HepG2 (cell line): Measurements from ENCODE around the gene CHCHD6. TPM values are rescaled to one million over a fixed set of nuclear protein-coding genes. Genes with fewer than 3 reads are reported as not detected.
A peak's percentile ranks its signal among the peaks of the same experiment; 100 is the strongest.

Experiments used
- ATAC-seq: fragments of 200-7000 bp; cut with Tn5 transposase; 3 replicates; pipeline ENCODE4 v1.9.1; 2020; ENCODE audit warnings: mild to moderate bottlenecking, moderate library complexity
- BruUV-seq: library from RNA; stranded (reverse); fragments of 400-500 nt; replicated peaks from 2 replicates; lab custom pipeline; 2021; lab: Mats Ljungman, UMichigan
- CTCF ChIA-PET: fragments of 300-600 bp; formaldehyde crosslinking; extraction: SDS; loops from one replicate; lab custom pipeline; 2021; ENCODE audit warnings: low total read pairs, inconsistent platforms, low intra/inter-chr PET ratio; lab: Yijun Ruan, JAX
- POLR2A ChIA-PET: fragments of 350-600 bp; sonication (Branson Sonifier 250); formaldehyde crosslinking; loops from one replicate; lab custom pipeline; 2020; ENCODE audit warnings: antibody characterized with exemption, inconsistent platforms; lab: Yijun Ruan, JAX
- DNase-seq: peaks from one replicate; pipeline ENCODE4 v3.0.0-alpha.2; 2015; ENCODE audit warnings: low spot score
- FAIRE-seq: peaks from 3 replicates; lab custom pipeline; 2011; peaks lifted over from hg19 to GRCh38; lab: Jason Lieb, UNC
- H2AFZ ChIP-seq: one replicate; pipeline ENCODE4 v1.6.1; 2011; ENCODE audit warnings: low read length, inconsistent platforms
- H3K27ac ChIP-seq: fragments of 300-600 bp; 3 replicates; pipeline ENCODE4 v1.8.0; 2011; ENCODE audit warnings: mixed run types, mild to moderate bottlenecking, mixed read lengths, low read length, inconsistent platforms; ENCODE audit not compliant: insufficient read depth; ENCODE audit errors: extremely low read length
- H3K27me3 ChIP-seq, 2 experiments: fragments of 200-600 bp in 1 of 2; 2 replicates in 1 of 2; 3 replicates in 1 of 2; pipeline versions ENCODE4 v1.6.0 to v1.8.0; 2011; ENCODE audit warnings: low read length in 2 of 2, mild to moderate bottlenecking in 2 of 2, moderate library complexity in 2 of 2, inconsistent platforms in 1 of 2; ENCODE audit not compliant: insufficient read depth in 2 of 2, control insufficient read depth in 1 of 2
- H3K36me3 ChIP-seq, 2 experiments: fragments of 200-600 bp in 1 of 2; replicated peaks in 1 of 2; 2 replicates in 1 of 2; 3 replicates in 1 of 2; pipeline versions ENCODE4 v1.5.1 to v1.8.0; 2011; ENCODE audit warnings: low read length in 2 of 2, inconsistent platforms in 1 of 2; ENCODE audit not compliant: insufficient read depth in 2 of 2, control insufficient read depth in 1 of 2
- H3K4me1 ChIP-seq: 2 replicates; pipeline ENCODE4 v1.5.1; 2012; ENCODE audit warnings: low read length, inconsistent platforms; ENCODE audit not compliant: insufficient read depth
- H3K4me2 ChIP-seq: 2 replicates; pipeline ENCODE4 v1.6.0; 2011; ENCODE audit warnings: low read depth, low read length, inconsistent platforms
- H3K4me3 ChIP-seq, 3 experiments: fragments of 200-600 bp in 1 of 3; sonication (generic), shearing (Covaris generic) in 1 of 3; replicated peaks in 1 of 3; 2 replicates each; pipeline ENCODE4 v1.5.1; 2011 to 2016; ENCODE audit warnings: low read length in 3 of 3, inconsistent platforms in 2 of 3, low read depth in 2 of 3, mild to moderate bottlenecking in 2 of 3, control low read depth in 1 of 3, mixed read lengths in 1 of 3; ENCODE audit not compliant: insufficient read depth in 1 of 3
- H3K79me2 ChIP-seq: one replicate; pipeline ENCODE4 v1.6.1; 2011; ENCODE audit warnings: low read length, inconsistent platforms; ENCODE audit not compliant: insufficient read depth
- H3K9ac ChIP-seq: 2 replicates; pipeline ENCODE4 v1.6.0; 2011; ENCODE audit warnings: mild to moderate bottlenecking, low read depth, low read length, inconsistent platforms; ENCODE audit not compliant: insufficient read depth
- H3K9me3 ChIP-seq: 2 replicates; pipeline ENCODE4 v1.5.1; 2012; ENCODE audit warnings: mild to moderate bottlenecking, low read length
- H4K20me1 ChIP-seq: 2 replicates; pipeline ENCODE4 v1.6.0; 2011; ENCODE audit warnings: inconsistent platforms, mild to moderate bottlenecking, low read length, moderate library complexity; ENCODE audit not compliant: insufficient read depth
- CTCF ChIP-seq: sonication (generic); formaldehyde crosslinking; IDR thresholded peaks from 2 replicates; pipeline ENCODE4 v1.5.0; 2020; ENCODE audit warnings: mild to moderate bottlenecking, missing genetic modification reagents, moderate library complexity
- FIP1L1 ChIP-seq: fragments of 200-400 bp; formaldehyde crosslinking; IDR thresholded peaks from 2 replicates; pipeline ENCODE4 v1.6.1; 2018; ENCODE audit warnings: low read depth, mild to moderate bottlenecking, low read length, moderate library complexity, borderline replicate concordance; ENCODE audit not compliant: insufficient read depth
- FOSL1 ChIP-seq: sonication (generic); formaldehyde crosslinking; IDR thresholded peaks from 2 replicates; pipeline ENCODE4 v1.9.0; 2021; ENCODE audit warnings: missing genetic modification reagents, borderline replicate concordance
- HNRNPH1 ChIP-seq: fragments of 200-400 bp; formaldehyde crosslinking; optimal IDR thresholded peaks from 2 replicates; pipeline ENCODE3; 2017; ENCODE audit warnings: mild to moderate bottlenecking, low read depth, low read length
- SRSF4 ChIP-seq: fragments of 200-400 bp; formaldehyde crosslinking; IDR thresholded peaks from one replicate; pipeline ENCODE4 v1.6.1; 2018; ENCODE audit warnings: mild to moderate bottlenecking, low read depth, low read length, moderate library complexity; ENCODE audit not compliant: poor library complexity, severe bottlenecking
- WIZ ChIP-seq: sonication (generic); formaldehyde crosslinking; IDR thresholded peaks from 2 replicates; pipeline ENCODE4 v1.5.1; 2020; ENCODE audit warnings: mild to moderate bottlenecking, missing genetic modification reagents
- ZBTB33 ChIP-seq: sonication (generic); formaldehyde crosslinking; IDR thresholded peaks from 2 replicates; pipeline ENCODE4 v1.4.0; 2020; ENCODE audit warnings: missing genetic modification reagents
- ZFP36L2 ChIP-seq: sonication (generic); formaldehyde crosslinking; IDR thresholded peaks from 2 replicates; pipeline ENCODE4 v1.4.0; 2020; ENCODE audit warnings: missing genetic modification reagents
- ZNF557 ChIP-seq: sonication (generic); formaldehyde crosslinking; IDR thresholded peaks from 2 replicates; pipeline ENCODE4 v1.4.0; 2020; ENCODE audit warnings: missing genetic modification reagents
- ZNF619 ChIP-seq: sonication (generic); formaldehyde crosslinking; IDR thresholded peaks from 2 replicates; pipeline ENCODE4 v1.4.0; 2020; ENCODE audit warnings: mild to moderate bottlenecking, missing genetic modification reagents
- ZNF713 ChIP-seq: sonication (generic); formaldehyde crosslinking; IDR thresholded peaks from 2 replicates; pipeline ENCODE4 v1.4.0; 2020; ENCODE audit warnings: mild to moderate bottlenecking, missing genetic modification reagents
- WGBS: methylation state at CpG from one replicate; pipeline ENCODE4 v1.1.6; 2017; ENCODE audit warnings: low lambda C conversion rate; 5-methylcytosine and 5-hydroxymethylcytosine counted together
- in situ Hi-C: cut with HindIII; loops from 2 replicates; pipeline ENCODE4 v1.10.0; 2017; ENCODE audit warnings: low pct_unique_long_range_greater_than_20kb; ENCODE audit not compliant: extremely low pct_ligation_motif_present
- intact Hi-C: fragments of 100-400 bp; cut with micrococcal nuclease; formaldehyde crosslinking; loops from one replicate; pipeline ENCODE4 v1.10.0; 2022; ENCODE audit not compliant: unreplicated experiment
- polyA plus RNA-seq, 8 experiments: library from polyadenylated mRNA; depleted of rRNA in 3 of 8; stranded (reverse) in 7 of 8; unstranded in 1 of 8; fragments of >200 nt; fragmentation: Illumina TruSeq in 4 of 8; extraction: Trizol in 4 of 8; gene quantifications; 2 replicates each; pipeline versions ENCODE4 v1.2.1 to v1.2.3, GENCODE V29; 2011 to 2016; ENCODE audit warnings: low read depth in 4 of 8, missing spikeins in 1 of 8, mixed read lengths in 1 of 8; ENCODE audit not compliant: insufficient read depth in 1 of 8
- total RNA-seq, 5 experiments: library from RNA; depleted of rRNA; stranded (reverse); fragments of >200 nt; fragmentation: Illumina TruSeq; extraction: Trizol; gene quantifications; 2 replicates each; pipeline ENCODE4 v1.2.3, GENCODE V29; 2016; ENCODE audit warnings: low read depth in 1 of 5

CHCHD6 gene
- total and polyA plus RNA-seq, 2 of the 13 experiments (the other 11 are each of a cell fraction or from before 2014, with no cell fraction given), result 20.3 to 20.8 TPM

- no peak for FAIRE-seq
- ATAC-seq, result no peak
- Histone ChIP-seq H3K9me3 (no peaks in the 10 kb centered on the region), H2AFZ (no peak overlapping the region), H3K4me2 (no peak overlapping the region), H3K79me2 (no peaks in the 10 kb centered on the region), H3K27ac (no peak overlapping the region), H3K27me3 (no peaks in the 10 kb centered on the region), H4K20me1 (no peaks in the 10 kb centered on the region), H3K9ac (no peak overlapping the region), H3K4me3 (no peak overlapping the region), H3K36me3 (peaks cover 2 to 7% of the 10 kb centered on the region in 2 experiments; a peak in 3 of 5 replicates), H3K4me1 (no peaks in the 10 kb centered on the region)
- no peak for DNase-seq
- ChIA-PET POLR2A (no interaction called here), CTCF (no interaction called here)
- in situ Hi-C loops, result no loop called here
- TF ChIP-seq ZNF619 (no peak), ZBTB33 (CRISPR knock-in tag) (0 out of 2 replicates have a peak, but pooled peaks have one; percentile 13)
- WGBS, result 96% methylated on average over 11 of the region's 12 CpGs
- BruUV-seq, result no TSS peak
- intact Hi-C loops, result no loop called here
These were observed 240.3 kb downstream of the CHCHD6 start for GRCh38 chr3:126944089-126944965.

GRCh38 chr3:126945171-126945721 is 241.2 kb downstream of the CHCHD6 start:
- ChIA-PET CTCF (no interaction called here), POLR2A (no interaction called here)
- ATAC-seq (no peak), DNase-seq (no peak), FAIRE-seq (no peak)
- H3K79me2 ChIP-seq, result no peaks in the 10 kb centered on the region
- in situ Hi-C loops (no loop called here), intact Hi-C loops (no loop called here)
- no peak overlapping the region for H2AFZ ChIP-seq
- no peak overlapping the region for H3K4me2 ChIP-seq
- no peaks in the 10 kb centered on the region for H4K20me1 ChIP-seq
- no peak overlapping the region for H3K4me3 ChIP-seq
- H3K27ac ChIP-seq, result no peak overlapping the region
- peaks cover 2 to 7% of the 10 kb centered on the region in 2 experiments; a peak in 3 of 5 replicates for H3K36me3 ChIP-seq
- H3K27me3 ChIP-seq, result no peaks in the 10 kb centered on the region
- no peak for TF ChIP-seq ZFP36L2 (CRISPR knock-in tag)
- no peak for TF ChIP-seq ZNF713
- TF ChIP-seq WIZ (CRISPR knock-in tag), result no peak
- no peak for TF ChIP-seq ZNF557
- no peak for TF ChIP-seq HNRNPH1
- no peak for TF ChIP-seq FIP1L1
- peak; percentile 24; the same call in 1 of the 2 replicates for TF ChIP-seq CTCF
- TF ChIP-seq SRSF4, result no peak
- TF ChIP-seq FOSL1 (CRISPR knock-in tag), result no peak
- H3K9ac ChIP-seq, result no peak overlapping the region
- H3K9me3 ChIP-seq, result no peaks in the 10 kb centered on the region
- no TSS peak for BruUV-seq
- no peaks in the 10 kb centered on the region for H3K4me1 ChIP-seq
- WGBS, result 88% methylated on average over 16 of the region's 17 CpGs
